ENCODE data around the gene SIDT1.

SIDT1 gene

DNA sequence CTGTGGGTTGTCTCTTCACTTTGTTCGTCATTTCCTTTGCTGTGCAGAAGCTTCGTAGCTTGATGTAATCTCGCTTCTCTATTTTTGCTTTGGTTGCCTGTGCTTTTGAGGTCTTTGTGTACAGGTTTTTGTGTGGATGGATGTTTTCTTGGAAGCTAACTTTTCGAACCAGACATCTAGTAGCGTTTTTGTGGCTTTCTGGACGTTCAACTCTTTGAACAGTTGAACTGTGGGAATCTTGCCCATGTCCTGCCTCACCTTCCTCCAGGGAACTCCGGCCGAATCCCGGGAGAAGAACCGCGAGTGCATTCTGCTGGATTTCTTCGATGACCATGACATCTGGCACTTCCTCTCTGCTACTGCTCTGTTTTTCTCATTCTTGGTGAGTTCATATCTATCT lies 93.5 kb downstream of the SIDT1 start:
- H3K27me3 ChIP-seq (ENCODE audit: insufficient read depth, poor library complexity, severe bottlenecking) = no peaks in the 10 kb centered on the region
- TF ChIP-seq, protein P1, sequence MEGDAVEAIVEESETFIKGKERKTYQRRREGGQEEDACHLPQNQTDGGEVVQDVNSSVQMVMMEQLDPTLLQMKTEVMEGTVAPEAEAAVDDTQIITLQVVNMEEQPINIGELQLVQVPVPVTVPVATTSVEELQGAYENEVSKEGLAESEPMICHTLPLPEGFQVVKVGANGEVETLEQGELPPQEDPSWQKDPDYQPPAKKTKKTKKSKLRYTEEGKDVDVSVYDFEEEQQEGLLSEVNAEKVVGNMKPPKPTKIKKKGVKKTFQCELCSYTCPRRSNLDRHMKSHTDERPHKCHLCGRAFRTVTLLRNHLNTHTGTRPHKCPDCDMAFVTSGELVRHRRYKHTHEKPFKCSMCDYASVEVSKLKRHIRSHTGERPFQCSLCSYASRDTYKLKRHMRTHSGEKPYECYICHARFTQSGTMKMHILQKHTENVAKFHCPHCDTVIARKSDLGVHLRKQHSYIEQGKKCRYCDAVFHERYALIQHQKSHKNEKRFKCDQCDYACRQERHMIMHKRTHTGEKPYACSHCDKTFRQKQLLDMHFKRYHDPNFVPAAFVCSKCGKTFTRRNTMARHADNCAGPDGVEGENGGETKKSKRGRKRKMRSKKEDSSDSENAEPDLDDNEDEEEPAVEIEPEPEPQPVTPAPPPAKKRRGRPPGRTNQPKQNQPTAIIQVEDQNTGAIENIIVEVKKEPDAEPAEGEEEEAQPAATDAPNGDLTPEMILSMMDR (IDR thresholded peaks at IDR 0.05; ENCODE audit: poor library complexity, severe bottlenecking) = no peak
- no peaks in the 10 kb centered on the region for H3K36me3 ChIP-seq (ENCODE audit: low read depth)
- ATAC-seq (ENCODE audit: low read depth) = no peak
- no peak for DNase-seq (ENCODE audit: low spot score)
- no peak overlapping the region for H3K4me3 ChIP-seq (ENCODE audit: severe bottlenecking)
- H3K4me1 ChIP-seq (ENCODE audit: insufficient read depth, poor library complexity, severe bottlenecking) = peaks cover 4% of the 10 kb centered on the region
- no peaks in the 10 kb centered on the region for H3K9me3 ChIP-seq (ENCODE audit: severe bottlenecking)
- no peak overlapping the region for H3K27ac ChIP-seq (ENCODE audit: poor library complexity, severe bottlenecking)

DNA sequence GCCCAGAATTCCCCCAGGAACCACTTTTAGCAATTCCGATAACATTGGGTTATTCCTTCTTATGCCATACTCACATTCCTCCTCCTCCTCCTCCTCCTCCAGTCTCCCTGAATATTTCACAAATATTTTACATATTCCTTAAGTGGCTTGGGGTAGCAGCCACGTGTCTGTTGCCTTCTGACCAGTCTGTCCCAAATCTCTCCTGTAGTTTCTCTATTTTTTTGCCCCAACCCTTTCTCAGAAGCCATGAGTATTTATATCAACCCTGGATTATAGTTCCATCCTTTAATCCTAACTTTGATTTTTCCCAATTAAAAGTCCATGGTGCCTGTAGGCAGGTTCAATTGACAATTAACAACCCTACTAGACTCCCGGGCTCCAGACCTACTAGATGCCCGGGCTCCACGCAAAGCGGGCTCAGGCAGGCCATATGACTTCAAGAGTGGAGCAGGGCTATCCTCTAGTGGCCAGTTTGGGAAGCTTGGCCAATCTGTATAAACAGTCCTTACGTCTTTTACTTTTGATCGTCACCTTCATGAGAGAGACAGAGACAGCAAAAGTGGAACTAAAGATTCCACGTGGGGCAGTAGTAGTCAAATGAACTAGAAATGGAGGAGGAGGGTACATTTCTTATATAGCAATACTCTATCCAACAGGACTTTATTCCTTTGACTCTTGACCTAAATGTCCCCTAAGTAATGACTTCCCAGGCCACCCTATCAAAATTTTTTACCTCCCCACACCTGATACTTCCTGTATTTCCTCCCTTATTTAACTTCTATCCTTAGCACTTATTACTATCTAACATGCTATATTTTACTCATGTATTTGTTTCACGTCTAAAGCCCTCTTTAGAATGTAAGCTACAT lies 94.4 kb downstream of the SIDT1 start:
- peak; percentile 95 for ATAC-seq (ENCODE audit: low read depth)

GRCh38 chr3:113628316-113628715 lies 96.0 kb downstream of the SIDT1 start:
- DNase-seq (ENCODE audit: low spot score) (no peak), ATAC-seq (ENCODE audit: low read depth) (no peak)
- peaks cover 4% of the 10 kb centered on the region for H3K4me1 ChIP-seq (ENCODE audit: insufficient read depth, poor library complexity, severe bottlenecking)
- TF ChIP-seq, protein P1 (IDR thresholded peaks at IDR 0.05; ENCODE audit: poor library complexity, severe bottlenecking) = no peak
- no peak overlapping the region for H3K4me3 ChIP-seq (ENCODE audit: severe bottlenecking)
- H3K27ac ChIP-seq (ENCODE audit: poor library complexity, severe bottlenecking) = no peak overlapping the region
- no peaks in the 10 kb centered on the region for H3K27me3 ChIP-seq (ENCODE audit: insufficient read depth, poor library complexity, severe bottlenecking)
- H3K36me3 ChIP-seq (ENCODE audit: low read depth) = no peaks in the 10 kb centered on the region
- H3K9me3 ChIP-seq (ENCODE audit: severe bottlenecking) = no peaks in the 10 kb centered on the region

More for the DNA sequence above, 94.4 kb downstream of the SIDT1 start:
- H3K36me3 ChIP-seq (ENCODE audit: low read depth) = no peaks in the 10 kb centered on the region
- H3K4me1 ChIP-seq (ENCODE audit: insufficient read depth, poor library complexity, severe bottlenecking) = peaks cover 4% of the 10 kb centered on the region
- H3K9me3 ChIP-seq (ENCODE audit: severe bottlenecking) = no peaks in the 10 kb centered on the region
- no peak overlapping the region for H3K27ac ChIP-seq (ENCODE audit: poor library complexity, severe bottlenecking)
- H3K27me3 ChIP-seq (ENCODE audit: insufficient read depth, poor library complexity, severe bottlenecking) = no peaks in the 10 kb centered on the region
- no peak for DNase-seq (ENCODE audit: low spot score)
- no peak overlapping the region for H3K4me3 ChIP-seq (ENCODE audit: severe bottlenecking)
- TF ChIP-seq, protein P1 (IDR thresholded peaks at IDR 0.05; ENCODE audit: poor library complexity, severe bottlenecking) = peak; percentile 97

DNA sequence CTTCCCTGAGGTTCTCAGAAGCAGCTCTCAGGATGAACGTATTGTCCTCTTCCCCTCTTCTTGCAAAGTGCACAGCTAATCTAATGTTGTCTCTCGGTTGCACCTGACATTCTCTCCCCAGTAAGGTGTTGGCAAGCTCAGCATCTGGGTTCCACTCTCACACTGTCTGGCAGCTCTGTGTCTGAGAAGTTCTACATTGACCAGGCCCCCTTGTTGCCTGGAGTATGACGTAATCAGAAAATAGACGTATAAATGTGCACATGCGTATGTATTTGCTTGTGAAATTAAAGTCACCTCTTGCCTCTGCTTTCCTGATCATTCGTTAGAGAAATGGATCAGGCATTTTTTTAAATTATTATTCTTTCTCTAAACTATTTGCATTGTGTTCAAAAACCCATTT lies 96.4 kb downstream of the SIDT1 start:
- no peaks in the 10 kb centered on the region for H3K27me3 ChIP-seq (ENCODE audit: insufficient read depth, poor library complexity, severe bottlenecking)
- peaks cover 4% of the 10 kb centered on the region for H3K4me1 ChIP-seq (ENCODE audit: insufficient read depth, poor library complexity, severe bottlenecking)
- TF ChIP-seq, protein P1 (IDR thresholded peaks at IDR 0.05; ENCODE audit: poor library complexity, severe bottlenecking) = no peak
- H3K27ac ChIP-seq (ENCODE audit: poor library complexity, severe bottlenecking) = no peak overlapping the region
- no peaks in the 10 kb centered on the region for H3K9me3 ChIP-seq (ENCODE audit: severe bottlenecking)
- no peak for ATAC-seq (ENCODE audit: low read depth)
- H3K4me3 ChIP-seq (ENCODE audit: severe bottlenecking) = no peak overlapping the region
- H3K36me3 ChIP-seq (ENCODE audit: low read depth) = no peaks in the 10 kb centered on the region
- no peak for DNase-seq (ENCODE audit: low spot score)
